GM18511 (cell line): ENCODE measurements around the gene CACNA2D4.

Experiments used
- ATAC-seq: cut with Tn5 transposase; IDR thresholded peaks from one replicate; pipeline ENCODE4 v1.9.1; 2021; ENCODE audit warnings: mild to moderate bottlenecking, moderate library complexity; ENCODE audit not compliant: unreplicated experiment

CACNA2D4 gene

DNA sequence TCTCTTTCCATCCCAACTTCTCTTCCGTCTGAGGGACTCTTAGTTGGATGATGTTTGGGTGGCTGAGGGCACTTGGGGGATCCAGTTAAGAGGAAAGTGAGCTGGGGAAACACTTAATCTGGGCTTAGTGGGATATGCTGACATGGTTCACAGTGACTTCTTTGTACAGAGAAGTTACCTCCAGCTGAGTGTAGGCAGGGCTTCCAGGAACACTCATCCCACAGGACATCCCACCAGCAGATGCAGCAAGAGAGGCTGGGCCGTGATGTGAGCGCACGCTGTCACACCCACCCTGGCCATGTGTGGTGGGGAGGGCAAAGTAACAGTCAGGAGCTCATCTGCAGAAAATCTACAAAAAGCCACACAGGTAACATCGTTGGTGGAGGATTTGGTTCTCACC lies 832 bp upstream of the CACNA2D4 start:
- no peak for ATAC-seq

DNA sequence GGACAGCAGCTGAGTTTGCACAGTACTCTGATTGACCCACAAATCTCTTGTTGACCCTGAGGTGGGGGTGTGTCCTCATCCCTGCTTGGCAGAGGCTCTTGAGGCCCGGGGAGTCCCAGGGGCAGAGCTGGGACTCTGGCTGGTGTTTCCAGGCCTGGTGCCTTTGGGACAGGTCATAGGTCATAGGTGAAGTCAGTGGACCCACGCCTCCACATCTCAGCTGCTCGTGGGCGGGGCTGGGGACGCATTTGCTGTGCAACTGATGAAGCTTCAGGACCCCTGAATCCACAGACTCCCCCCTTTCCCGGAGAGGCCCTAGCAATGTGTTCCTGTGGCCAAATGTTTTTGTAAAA lies 408 bp upstream of the CACNA2D4 start:
- no peak for ATAC-seq

GRCh38 chr12:1917172-1918070 lies 1.0 kb downstream of the CACNA2D4 start:
- no peak for ATAC-seq

DNA sequence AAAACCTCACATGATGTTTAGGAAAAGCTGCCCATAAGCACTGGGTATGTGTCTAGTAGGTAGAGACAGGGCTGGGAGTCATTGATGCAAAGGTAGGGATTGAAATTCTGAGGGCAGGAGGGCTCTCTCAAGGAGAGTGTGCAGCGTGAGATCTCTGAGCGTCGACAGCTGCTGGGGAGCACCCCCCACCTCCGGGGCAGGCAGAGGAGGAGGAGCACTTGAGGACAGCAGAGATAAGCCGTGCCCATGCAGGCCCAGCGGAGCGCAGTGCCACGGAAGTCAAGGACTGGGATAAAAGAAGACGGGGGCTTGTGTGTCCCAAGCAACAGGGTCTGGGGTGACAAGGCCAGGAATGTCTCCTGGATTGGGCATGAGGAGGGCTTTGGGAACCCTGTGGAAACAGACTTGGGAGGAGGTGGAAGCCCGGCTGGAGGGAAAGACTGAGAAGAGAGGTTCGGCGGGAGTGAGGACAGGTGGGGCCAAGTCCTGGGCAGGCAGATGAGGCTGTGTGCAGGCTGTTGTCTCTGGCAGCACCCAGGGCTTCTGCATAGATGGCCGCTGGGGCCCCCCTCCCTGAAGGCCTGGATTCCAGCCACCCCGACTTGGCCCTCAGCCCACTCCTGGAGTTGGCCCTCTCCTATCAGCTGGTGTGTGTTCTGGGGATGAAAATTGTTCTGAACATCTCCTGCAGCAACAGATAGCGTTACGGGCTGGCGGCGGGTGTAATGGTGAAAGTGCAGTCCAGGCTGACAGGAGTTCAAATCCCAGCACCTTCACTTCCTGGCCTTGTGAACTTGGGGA lies 1.9 kb downstream of the CACNA2D4 start:
- ATAC-seq: no peak

DNA sequence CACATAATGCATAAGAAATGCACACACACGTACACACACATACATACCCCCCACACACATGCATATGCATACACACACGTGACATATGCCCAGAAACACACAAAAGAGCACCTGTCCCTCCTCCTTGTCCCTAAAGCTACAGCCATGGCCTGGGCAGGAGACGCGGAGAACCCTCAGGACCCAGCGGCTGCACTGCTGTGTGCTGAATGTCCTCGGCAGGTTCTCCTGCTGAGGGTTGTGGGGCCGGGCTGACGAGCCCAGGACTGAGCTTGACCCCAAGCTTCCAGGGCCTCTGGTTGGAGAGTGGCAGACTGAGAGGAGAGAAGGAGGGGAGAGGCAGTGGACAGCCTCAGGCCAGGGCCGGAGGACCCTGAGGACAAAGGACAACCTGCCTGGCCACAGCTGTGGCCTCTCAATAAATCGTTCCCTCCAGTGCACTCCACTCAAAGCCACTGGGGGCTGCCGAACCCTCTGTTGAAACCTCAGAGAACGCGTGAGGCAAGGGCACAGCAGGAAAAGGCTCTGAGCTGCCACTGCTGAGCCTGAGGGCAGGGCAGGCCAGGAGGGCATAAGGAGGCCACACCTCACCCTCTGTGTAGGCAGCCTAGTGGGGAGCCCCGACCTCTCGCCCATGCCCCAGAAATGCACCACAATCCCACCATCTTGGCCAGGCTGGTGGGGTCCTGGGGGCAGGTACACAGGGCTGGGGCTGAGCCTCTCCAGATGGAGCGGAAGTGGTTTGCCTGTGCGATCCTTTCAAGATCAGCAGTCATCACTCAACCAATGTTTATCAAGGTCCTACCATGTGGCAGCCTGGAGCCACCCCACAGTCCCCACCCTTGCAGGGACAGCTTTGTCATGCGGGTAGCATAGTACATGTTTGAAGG lies 3.1 kb downstream of the CACNA2D4 start:
- ATAC-seq: no peak

- no peak for ATAC-seq
Measured at GRCh38 chr12:1914114-1914911, 4.1 kb downstream of the CACNA2D4 start.

GRCh38 chr12:1913377-1914113 lies 4.9 kb downstream of the CACNA2D4 start:
- ATAC-seq: no peak

DNA sequence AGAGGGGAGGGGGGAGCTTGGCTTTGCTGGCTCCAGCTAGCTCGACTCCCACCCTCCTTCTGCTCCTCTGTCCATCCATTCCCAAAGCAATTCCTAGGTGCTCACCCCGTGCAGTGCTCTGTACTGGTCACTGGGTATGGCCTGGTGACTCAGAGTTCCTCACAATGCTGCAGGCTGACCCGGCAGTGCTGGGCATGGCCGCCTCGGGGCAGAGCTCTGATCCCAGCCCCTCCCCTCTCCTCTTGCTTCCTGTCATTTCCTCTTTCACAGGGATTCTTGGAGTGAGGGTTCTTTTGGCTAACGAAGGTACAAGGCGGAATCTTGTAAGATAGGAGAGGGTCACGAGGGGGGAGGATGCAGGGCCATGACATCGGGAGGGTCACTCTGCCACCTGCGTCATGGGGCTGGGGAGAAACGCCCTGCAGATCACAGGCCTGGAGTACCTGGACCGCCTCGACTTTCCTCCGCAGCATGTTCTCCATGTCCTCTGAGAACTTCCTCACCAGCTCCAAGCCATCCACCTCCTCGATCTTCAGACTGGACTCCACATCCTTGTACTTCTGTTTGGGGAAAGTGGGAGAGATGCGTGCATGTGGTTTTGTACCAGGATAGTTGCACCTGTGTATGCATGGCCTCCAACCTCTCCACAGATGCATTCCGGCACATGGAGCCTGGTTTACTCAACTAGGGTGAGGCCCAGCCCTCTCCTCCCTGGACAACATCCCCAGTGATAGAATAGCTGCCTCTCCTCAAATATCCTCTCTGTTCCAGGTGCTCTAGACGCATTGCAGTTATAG lies 5.7 kb downstream of the CACNA2D4 start:
- no peak for ATAC-seq

DNA sequence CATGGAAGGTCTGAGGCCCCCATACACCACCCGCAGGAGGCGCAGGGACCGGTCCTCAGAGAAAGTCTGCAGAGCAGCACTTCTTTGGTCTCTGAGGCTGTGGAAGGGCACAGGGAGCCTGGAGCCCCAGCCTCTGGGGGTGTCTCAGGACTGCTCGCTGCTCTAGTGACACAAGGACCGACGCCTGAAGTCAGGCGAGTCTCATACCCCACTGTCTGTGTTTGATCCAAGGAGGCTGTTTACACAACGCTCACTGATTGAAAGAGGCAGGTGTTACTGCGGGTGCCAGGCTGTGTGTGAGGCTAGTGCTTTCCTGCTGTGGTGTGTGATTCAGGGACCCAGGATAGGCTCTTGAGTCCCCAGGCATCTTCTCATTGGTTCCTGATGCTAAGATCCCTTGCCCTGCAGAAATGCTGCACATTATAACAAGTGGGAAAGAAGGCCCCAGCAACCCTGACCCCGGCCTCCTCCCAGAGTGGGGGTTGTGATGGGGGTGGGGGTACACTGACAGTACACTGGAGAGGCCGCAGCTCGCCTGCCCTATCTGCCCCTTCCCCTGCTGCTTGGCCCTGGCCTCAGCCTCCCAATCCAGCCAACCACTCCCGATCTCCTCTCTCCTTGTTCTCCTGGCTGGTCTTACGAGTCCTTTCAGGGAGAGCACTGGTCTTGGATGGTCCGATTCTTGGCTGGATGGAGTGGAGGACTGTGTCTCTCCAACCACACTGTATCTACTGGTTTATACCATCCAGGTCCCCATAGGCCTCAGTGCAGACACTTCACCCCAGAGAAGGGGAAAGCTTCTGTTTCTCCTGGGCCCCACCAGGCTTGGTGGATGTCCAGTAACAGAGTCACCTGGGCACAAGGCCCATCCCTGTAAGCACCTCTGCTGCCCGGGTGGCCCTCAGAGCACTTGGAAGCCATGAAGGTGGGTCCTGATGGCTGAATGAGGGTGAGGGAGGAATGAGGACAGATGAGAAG lies 6.6 kb downstream of the CACNA2D4 start:
- no peak for ATAC-seq

DNA sequence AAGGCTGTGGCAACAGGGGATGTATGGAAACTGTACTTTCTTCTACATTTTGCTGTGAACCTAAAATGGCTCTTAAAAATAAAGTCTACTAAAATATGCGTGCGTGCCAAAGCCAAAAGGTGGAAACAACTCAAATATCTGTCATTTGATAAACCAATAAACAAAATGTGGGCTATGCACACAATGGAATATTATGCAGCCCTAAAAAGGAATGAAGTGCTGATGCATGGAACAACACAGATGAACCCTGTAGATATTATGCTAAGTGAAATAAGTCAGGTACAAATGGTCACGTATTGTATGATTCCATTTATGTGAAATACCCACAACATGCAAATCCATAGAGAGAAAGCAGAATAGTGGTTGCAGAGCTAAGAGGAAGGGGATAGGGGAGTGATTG lies 8.0 kb downstream of the CACNA2D4 start:
- no peak for ATAC-seq

- ATAC-seq: no peak
Measured at GRCh38 chr12:1908758-1909157, 9.7 kb downstream of the CACNA2D4 start.

DNA sequence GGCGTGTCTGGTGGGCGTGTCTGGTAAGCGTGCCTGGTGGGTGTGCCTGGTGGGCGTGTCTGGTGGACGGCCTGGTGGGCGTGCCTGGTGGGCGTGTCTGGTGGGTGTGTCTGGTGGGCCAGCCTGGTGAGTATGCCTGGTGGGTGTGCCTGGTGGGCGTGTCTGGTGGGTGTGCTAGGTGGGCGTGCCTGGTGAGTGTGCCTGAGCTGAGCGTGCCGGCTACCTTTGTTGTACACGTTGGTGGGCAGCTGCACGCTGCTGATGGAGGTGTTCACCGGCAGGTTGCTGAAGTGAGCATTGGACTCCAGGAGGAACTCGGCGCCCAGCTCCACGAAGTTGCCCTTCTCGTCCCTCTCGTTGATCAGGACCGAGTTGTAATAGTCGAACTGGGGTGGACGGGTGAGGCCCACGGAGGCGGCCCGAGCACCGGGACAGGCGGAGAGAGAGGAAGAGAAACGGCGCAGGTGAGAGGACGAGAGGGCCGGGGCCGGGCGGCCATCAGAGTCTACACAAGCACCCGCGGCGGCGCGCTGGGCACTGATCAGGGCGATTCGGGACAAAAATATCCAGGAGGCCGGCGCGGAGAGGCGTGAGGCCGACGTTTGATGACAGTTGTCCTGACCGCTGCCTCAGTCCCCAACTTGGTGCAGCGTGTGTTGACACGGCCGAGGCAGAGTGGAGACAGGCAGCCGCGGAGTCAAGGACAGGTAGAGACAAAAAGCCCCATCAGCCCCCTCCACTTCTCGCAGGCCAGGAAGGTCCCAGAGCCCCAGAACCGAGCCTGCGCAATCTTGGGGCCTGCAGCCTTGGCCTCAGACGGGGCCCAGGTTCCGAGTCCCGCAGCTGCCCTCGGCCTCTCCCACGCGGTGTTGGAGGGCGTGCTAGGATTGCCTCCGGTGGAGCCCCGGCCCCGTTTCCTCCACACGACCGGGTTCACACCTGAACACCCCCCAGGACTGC lies 10.5 kb downstream of the CACNA2D4 start:
- no peak for ATAC-seq

GRCh38 chr12:1906579-1906978 lies 11.9 kb downstream of the CACNA2D4 start:
- no peak for ATAC-seq

DNA sequence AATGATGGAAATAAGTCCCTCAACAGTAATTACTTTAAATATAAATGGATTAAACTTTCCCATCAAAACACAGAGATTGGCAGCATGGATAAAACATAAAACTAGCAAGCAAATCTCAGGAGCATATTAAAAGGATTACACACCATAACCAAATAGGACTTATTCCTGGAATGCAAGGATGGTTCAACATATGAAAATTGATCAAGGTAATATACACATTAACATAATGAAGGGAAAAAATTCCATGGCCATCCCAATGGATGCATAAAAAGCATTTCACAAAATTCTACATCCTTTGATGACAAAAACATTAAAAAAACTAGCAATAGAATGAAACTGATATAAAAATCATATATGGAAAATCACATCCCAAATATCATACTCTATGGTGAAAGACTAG lies 13.6 kb downstream of the CACNA2D4 start:
- no peak for ATAC-seq

GRCh38 chr12:1896964-1897363 lies 21.5 kb downstream of the CACNA2D4 start:
- no peak for ATAC-seq

DNA sequence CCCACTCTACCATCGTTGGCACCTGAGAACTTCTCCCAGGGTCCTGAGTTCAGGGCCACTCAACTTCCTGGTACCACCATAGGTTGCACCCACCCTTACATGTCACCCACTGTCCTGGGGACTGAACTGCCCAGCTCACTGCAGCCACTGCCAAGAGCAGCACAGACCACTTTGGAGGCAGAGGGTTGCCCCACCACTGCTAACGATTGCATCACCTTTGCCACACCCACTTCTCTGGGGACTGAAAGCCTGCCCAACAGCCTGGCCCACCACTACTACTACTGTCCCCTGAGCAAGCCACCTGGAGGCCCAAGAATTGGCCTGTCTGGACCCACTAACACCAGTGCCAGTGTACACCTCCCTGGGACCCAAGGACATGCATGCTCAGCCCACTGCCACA lies 27.6 kb downstream of the CACNA2D4 start:
- no peak for ATAC-seq
